Stimulated activated CD8-positive, alpha-beta memory T cell treated with anti-CD3 and anti-CD28 coated beads, Interleukin-12 subunit alpha, Interleukin-12 subunit beta, amount 100 ng/mL, for 24 hours (primary cell): ENCODE results near the gene PRKN.
"Not testable (repeated sequence)": the region's sequence is repeated elsewhere in the genome, so short reads cannot be mapped to it uniquely, and the experiment has no call there.

Source experiments
- DNase-seq: peaks from one replicate; pipeline ENCODE4 v3.0.0-alpha.2; 2020; ENCODE audit errors: extremely low read depth

PRKN gene

DNA sequence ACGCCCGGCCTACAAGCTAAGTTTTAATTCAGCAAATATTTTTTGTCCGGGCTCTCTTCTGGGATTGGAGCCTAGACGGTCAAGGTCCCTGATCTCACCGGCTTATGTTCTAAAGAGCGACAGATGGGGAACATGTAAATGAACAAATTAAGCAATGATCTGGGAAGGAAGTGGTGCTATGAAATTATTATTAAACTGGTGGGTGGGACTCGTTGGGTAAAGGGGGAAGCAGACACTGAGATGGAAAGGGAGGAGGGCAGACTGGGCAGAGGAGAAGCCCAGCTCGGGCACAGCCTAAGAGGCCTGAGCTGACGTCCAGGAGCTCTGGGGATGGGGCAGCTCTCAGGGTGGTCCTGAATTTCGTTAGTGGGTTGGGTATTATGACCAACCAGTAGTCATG, 1371.9 kb downstream of the PRKN start:
- DNase-seq, result no peak

DNA sequence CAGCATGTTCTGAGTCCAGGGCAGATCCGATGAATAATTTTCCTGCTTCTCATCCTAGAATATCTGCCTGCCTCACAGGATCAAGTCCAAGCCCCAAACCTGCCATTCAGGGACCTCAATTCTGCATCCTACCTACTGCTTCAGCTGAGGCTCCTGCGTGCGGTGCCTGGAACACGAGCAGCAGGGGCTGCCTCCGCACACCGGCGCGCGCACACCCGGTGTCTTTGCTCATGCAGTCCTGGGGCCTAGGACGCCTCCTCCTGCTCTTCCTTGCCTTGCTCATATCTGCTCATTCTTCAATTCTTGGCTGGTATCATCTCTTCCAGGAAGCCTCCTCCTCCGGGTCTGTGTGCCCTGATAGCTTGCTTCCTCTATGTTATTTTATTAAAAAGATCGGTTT, 1372.6 kb downstream of the PRKN start:
- no peak for DNase-seq

DNA sequence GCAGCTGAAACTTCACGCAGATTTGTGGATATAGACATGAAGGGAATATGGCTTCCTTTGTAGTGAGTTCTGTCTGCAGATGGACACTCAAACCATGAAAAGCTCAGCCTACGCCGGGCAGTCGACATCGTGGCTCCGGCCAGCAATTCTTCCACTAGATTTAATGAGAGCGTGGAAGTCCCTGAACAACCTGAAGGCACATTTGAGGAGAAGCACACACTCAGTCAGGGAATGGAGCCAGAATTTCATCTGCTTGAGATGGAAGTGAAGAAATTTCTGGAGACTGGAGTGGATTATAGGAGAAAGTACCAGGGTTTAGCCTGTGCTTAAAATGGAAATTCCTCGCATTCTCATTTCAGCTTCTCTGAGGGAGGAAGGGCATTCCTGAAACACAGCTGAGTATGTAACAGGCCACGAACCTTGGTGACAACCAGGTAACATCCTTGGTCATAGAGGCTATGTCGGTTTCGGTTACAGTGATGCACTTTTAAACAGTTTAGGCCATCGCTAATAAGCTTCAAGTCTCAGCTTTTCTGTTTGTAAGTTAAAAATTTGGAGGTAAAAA, 1373.2 kb downstream of the PRKN start:
- DNase-seq, result no peak

DNA sequence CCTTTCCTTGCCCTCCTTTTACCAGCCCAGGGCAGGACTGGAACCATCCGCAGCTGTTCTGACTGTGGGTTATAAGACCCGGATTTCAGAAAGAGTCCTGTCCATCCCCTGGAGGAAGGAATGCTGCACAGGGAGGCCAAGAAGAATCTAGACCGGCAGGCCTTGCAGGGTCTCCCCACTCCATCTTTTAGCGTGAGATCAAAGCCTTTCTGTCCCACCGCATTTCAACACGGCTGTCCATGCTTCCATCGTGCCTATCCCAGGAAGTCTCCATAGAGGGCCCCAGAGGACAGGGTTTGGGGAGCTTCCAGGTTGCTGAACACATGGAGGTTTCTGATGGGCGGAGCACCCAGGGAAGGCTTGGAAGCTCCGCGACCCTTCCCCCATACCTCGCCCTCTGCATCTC, 1374.4 kb downstream of the PRKN start:
- DNase-seq, result no peak

DNA sequence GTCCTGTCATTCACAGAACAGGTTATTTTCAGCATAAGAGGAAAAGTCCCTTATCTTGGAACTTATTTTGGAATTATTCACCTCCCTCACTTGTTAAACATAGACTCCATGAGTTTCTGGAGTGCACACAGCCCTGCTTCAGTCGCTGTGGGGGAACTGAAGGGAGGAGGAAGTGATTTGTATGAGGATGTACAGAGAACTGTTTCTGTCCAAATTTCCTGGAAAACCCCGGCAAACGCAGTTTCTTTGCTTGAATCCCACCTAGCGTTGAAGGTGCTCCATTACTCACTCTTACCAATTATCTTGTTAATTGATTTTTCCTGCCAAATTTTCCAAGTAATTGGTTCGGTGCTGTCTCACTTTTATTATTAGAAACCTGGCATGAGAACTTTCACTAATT, 1375.7 kb downstream of the PRKN start:
- no peak for DNase-seq

DNA sequence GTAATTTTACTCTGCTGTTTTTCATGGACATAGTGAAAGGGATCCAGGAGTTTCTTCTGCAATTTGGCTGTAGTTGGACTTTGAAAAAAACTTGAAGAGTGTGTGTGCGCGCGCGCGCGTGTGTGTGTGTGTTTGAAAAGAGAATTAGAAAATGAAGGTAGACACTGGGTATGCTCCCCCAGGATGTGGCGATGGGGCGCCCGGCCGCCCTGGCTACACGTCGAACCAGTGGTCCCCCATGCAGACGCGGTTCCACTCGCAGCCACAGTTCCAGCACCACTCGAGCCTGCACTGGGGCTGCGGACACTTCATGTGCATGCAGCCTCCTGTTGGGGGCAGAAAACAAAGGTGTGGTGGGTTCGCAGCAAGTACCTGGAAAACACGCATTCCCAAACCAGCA, 1377.7 kb downstream of the PRKN start:
- no peak for DNase-seq

DNA sequence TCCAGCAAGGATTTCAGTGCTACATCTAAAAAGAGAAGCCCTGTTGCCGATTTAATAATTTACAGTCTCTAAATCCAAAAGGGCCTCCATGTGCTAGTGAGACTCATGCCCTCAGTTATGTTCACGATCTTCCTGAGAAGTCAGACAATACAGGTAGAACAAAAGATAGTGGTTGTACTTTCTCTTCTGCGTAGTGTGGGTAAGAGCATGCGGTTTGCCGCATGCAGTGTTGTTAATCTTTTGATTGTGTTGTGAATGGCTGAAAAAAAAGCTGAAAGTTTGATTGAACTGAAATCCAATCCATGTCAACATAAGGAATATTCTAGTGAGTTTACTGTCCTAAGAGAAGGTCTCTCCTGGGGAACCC, 1379.0 kb downstream of the PRKN start:
- DNase-seq, result no peak

DNA sequence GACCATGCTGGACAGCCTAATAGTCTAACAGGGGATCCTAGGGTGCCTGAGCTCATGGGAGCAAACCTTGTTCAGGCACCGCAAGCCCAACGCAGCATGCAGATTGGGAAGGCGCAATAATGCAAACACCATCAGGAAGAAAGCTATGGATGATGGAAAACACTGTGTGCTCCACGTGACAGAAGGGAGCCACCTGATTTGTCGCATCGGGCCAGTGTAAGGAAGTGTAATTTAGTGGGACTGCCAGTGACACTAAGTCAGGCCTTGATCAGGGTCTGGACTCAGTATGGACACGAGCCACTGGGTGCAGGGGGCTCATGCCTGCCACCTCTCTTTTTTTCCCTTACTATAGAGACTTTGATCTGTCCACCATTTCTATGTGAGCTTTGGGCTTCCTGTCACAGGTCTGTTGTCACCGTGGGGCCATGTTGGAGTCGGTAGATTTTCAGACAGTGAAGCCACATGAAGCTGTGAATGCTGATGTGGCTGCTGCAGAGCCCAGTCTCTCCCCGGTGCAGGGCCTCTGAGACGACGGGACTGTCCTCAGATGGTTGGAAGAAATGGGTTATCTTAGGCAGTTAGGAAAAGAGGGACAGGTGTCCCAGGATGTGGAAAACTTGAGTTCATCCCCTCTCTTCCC, 1379.5 kb downstream of the PRKN start:
- no peak for DNase-seq

DNA sequence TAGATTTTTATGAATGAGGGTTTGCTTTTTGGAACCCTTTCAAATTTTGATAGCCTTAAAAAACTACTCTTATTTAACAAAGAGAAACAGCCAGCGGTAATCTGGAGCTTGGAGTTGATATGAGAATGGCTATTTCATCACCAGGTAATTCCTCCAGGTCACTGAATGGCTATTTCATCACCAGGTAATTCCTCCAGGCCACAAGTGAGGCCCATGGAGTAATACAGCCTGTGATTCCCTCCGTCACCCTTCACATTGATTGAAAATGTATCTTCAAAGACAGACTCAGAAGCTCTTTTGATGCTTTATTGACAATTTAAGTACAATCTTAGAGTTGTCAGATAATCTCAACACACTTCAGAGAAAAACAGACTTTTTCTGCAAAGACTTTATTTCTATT, 1380.4 kb downstream of the PRKN start:
- no peak for DNase-seq

DNA sequence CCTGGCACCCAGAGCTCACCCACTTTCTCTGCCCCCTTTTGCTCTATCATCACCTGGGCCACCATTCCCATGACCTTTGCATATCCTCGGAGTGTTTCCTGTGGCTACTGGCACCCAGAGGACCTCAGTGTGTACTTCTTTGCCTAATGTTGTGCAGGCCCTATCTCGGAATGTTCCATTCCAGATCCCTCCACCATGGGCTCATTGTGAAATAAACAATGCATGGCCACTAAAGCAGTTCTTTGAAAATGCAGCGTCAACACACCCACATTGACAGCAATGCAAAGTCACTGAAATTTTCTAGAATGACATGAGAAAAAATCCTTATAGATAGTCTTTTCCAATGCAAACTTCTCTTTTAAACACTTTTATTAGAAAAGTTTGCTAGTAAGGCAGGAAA, 1380.8 kb downstream of the PRKN start:
- DNase-seq, result no peak

DNA sequence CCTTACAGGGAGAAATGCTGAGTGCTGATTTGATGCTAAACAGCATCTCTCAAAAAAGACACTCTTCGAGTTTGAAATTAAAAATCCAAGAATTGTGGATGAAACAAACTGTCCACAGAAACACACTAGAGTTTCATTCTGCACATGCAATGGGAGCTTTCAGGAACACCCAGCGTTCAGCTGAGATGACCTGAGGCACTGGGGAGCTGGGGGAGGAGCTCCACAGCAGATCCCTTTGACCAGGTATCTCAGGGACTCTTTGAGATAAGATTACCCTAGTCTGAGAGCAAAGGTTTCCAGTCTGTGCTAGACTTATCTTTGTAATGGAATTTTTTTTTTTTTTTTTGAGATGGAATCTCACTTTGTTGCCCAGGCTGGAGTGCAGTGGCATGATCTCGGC, 1382.9 kb downstream of the PRKN start:
- DNase-seq, result no peak

DNA sequence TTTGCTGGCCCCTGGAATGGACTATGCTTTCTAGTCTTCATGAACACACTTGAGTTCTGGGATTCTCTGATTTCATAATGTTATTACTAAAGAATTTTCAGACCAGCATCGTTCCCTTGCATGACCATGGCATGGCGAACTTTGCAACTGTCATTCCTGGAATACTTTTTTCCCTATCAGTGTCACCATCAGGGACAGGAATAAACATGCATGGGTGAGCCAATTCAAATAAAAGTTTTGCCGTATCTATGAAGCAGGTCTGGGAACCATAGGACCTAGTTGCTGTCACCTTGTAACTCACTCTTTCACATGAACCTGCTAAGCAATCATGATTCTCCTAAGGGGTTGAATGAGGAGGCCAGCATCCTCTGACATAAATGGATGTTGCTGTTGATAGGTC, 1385.5 kb downstream of the PRKN start:
- no peak for DNase-seq

DNA sequence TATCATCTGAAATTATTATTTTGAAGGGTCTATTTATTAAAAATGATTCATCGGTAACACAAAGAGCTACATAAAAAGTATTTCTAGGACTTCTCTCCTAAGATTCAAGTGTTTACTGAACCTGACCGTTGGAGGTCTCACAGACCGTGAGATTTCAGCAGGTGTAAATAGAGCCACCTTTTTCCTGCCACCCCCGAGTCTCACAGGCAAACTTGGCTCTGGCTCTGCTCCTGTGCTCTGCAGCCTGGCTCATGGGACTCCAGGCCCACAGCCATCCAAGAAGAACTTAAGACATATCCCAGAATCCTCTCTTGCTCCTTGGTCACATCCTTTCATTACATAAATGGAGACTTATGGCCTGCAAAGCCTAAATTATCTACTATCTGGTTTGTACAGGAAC, 1385.9 kb downstream of the PRKN start:
- DNase-seq, result no peak

DNA sequence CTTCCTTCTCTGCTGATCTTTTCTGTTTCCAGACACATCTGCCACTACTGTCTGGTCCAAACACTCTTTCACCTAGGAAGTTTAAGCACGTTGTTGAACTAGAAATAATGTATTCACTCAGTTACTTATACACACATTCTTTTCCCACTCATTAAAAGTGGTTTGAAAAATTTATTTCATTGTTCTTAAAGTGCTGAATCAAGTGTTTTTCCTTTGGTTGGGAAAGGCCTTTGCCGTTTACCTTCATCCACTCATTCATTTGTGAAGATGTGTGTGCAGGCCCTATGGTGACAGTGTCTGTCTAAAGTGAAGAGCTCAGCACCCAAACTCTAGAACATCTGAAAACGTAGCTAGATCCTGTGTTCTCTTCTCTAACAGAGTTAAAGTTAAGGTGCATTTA, 1389.6 kb downstream of the PRKN start:
- DNase-seq, result no peak

DNA sequence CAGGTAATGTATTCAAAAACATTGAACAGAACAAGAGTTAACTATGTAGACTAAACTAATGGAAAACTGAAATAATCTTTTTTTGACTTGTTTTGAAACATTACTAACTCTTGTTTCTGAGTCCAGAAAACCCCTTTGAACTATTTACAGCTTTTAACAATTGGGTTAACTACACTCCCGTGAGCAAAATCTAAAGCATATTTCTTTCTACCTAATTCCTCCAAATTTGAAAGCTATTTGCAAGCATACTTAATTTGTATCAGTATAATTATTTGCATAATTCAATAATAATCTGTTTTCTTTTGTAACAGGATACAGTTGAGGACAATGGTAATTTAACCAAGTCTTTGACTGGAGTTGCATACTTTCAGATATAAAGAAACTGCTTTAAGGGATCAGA, 1391.1 kb downstream of the PRKN start:
- DNase-seq, result no peak

DNA sequence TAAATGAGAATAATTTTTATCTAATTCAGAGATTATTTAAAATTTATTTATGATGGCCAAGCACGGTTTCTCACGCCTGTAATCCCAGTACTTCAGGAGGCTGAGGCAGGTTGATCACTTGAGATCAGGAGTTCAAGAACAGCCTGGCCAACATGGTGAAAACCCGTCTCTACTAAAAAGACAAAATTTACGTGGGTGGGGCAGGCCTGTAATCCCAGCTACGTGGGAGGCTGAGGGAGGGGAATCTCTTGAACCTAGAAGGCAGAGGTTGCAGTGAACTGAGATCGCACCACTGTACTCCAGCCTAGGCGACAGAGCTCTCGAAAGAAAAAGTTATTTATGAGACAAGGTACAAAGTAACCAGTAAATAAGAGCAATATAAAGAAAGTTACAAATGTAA, 1394.2 kb downstream of the PRKN start:
- no peak for DNase-seq

DNA sequence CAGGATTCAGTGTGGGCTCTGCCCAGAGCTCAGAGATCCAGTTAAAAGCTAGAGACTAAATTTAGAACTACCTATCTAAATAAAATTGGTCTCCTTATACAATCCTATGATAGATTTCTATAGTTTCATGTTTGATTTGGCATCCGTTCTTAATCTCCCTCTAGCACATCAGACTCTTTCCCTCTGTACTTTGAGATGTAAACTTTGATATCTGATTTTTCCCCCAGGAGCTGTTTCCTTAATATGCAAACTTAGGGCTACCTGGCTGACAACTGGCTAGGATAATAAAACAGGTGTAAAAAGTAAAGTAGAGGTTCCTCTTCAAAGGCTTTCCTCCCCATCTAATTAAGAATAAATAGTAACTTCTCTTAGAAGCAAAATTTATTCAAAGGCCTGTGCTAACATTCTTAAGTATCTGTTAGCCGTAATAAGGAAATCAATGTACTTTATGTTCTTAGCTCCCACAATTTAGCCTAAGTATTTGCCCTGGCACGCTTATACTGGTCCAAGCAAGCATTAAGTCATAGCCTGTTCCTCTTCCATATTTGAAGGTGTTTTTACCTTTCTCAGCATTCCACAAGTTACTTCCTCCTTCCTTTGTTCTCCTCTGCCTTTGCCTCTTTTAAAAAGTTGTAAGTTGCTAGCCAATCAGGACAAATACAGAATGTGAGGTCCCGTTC, 1396.0 kb downstream of the PRKN start:
- DNase-seq, result not testable (repeated sequence)

DNA sequence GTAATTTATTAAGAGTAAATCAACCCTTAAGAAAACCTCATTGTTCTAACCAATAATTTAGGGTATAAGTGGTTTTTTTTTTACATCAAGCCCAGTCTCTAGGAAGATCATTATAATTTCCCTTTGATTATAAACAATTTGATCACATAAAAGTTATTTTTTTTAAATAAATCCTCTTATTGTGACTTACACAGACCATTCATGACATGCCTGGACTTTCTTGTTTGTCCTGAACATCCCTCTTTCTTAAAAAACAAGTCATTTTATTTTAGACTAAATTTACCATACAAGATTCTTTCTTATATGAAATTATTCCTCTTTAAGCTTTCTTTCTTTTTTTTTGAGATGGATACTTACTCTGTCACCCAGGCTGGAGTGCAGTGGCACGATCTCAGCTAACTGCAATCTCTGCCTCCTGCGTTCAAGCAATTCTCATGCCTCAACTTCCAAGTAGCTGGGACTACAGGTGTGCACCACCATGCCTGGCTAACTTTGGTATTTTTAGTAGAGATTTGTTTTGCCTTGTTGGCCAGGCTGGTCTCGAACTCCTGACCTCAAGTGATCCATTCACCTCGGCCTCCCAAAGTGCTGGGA, 1400.1 kb downstream of the PRKN start:
- DNase-seq, result no peak

DNA sequence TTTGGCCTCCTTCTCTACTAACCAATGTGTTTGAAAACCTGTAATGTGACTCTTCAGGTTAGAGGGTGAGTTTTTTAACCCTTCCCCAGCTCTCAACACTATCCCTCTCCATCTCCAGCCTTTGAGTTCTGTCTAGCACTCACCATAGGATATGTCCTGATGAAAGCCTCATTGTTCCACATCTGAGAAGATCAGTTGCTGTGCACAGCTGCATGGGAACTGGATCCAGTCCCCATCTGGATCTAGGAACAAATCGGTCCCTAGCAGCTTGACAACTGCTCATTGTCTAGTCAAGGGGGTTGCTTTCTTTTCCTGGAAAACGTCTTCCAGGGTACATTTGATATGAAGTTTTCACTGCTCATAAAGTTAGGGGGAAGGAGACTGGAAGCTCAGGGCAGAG, 1408.3 kb downstream of the PRKN start:
- DNase-seq, result no peak

DNA sequence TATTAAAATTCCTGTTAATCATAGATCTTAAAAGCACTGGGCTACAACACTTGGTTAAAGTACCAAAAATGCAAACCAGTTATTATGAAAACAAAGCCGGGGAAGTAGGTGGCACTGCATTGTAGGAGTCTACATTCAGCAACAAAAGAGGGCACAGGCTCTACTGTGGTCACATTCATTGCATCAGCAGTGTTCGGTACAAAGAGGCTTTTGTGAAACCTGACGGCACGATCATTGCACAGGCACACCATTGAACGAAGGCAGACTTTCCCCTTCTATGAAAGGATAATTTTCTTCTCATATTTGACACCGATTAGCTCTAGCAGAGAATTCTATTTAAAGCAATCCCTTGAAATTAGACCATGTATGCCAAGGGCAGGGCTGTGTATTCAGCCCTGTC, 1409.1 kb downstream of the PRKN start:
- DNase-seq, result no peak

DNA sequence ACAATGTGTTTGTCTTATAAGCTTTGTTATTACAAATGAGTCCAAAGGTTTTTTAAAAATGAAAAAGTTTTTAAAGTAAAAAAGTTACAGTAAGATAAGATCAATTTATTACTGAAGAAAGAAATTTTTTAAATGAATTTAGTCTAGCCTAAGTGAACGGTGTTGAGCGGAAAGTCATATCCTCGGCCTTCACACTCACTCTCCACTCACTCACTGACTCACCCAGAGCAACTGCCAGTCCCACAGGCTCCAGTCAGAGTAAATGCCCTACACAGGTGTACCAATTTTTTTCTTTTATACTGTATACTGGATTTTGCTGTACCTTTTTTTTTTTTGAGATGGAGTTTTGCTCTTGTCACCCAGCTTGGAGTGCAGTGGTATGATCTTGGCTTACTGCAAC, 1411.0 kb downstream of the PRKN start:
- DNase-seq, result no peak

DNA sequence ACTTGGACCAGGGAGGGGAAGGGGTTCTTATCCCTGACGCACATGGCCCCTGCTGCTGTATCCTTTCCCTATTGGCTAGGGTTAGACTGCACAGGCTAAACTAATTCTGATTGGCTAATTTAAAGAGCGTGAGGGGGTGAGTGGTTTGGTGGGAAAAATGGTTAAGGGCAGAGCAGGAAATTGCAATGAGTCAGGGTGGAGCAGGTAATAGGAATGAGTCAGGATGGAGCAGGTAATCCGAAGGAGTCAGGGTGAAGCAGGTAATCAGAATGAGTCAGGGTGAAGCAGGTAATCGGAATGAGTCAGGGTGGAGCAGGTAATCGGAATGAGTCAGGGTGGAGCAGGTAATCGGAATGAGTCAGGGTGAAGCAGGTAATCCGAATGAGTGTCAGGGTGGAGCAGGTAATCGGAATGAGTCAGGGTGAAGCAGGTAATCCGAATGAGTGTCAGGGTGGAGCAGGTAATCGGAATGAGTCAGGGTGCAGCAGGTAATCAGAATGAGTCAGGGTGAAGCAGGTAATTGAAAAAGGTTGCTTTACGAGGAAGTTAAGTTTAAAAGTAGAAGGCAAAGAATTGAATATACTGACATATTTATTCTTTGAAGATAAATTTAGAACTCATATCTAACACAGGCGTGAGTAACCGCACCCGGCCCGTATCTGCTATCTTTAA, 1412.2 kb downstream of the PRKN start:
- DNase-seq, result not testable (repeated sequence)
